Measurements from ENCODE around the gene TNFAIP3. TPM values are rescaled to one million over a fixed set of nuclear protein-coding genes. Genes with fewer than 3 reads are reported as not detected.

The TNFAIP3 gene
- total and polyA plus RNA-seq, 2 donors (not counting 1 experiment from before 2014, with no cell fraction given) = 86.2 to 92.0 TPM

- Histone ChIP-seq H3K36me3 (replicated peaks in 1 of 2; ENCODE audit: control extremely low read depth in 1 of 2, control insufficient read depth in 1 of 2, extremely low read depth in 1 of 2, insufficient read depth in 2 of 2, low read length in 1 of 2) (no peaks in the 10 kb centered on the region), H3K79me2 (ENCODE audit: control insufficient read depth, insufficient read depth, low read length) (no peaks in the 10 kb centered on the region), H3K4me2 (replicated peaks; ENCODE audit: low read depth, low read length, poor library complexity, severe bottlenecking) (no peak overlapping the region), H3K27ac (ENCODE audit: low read length in 2 of 2) (no peak overlapping the region), H4K20me1 (ENCODE audit: control insufficient read depth, insufficient read depth, low read length, poor library complexity, severe bottlenecking) (no peaks in the 10 kb centered on the region), H3K4me3 (ENCODE audit: control extremely low read depth in 1 of 5, extremely low read depth in 1 of 5, insufficient read depth in 1 of 5, low read depth in 2 of 5, low read length in 4 of 5) (no peak overlapping the region), H3K4me1 (ENCODE audit: control insufficient read depth in 2 of 2, insufficient read depth in 2 of 2, low read length in 2 of 2) (peaks cover 13 to 18% of the 10 kb centered on the region in 2 donors), H3K9me3 (ENCODE audit: control extremely low read depth in 1 of 3, control insufficient read depth in 2 of 3, insufficient read depth in 1 of 3, low read length in 2 of 3) (peaks cover 0 to 7% (median 0%) of the 10 kb centered on the region in 3 donors), H3K9ac (ENCODE audit: low read length) (no peak overlapping the region), H3K27me3 (replicated peaks in 1 of 4; ENCODE audit: control extremely low read depth in 1 of 4, control insufficient read depth in 3 of 4, insufficient read depth in 4 of 4, low read length in 3 of 4) (no peaks in the 10 kb centered on the region), H2AFZ (ENCODE audit: insufficient read depth, low read depth, low read length, poor library complexity, severe bottlenecking) (no peak overlapping the region)
- H3K4me3 Mint-ChIP-seq = no peak overlapping the region
- ATAC-seq (ENCODE audit: low read depth) (no peak), DNase-seq (no peak)
- CTCF ChIA-PET = no interaction called here
- POLR2A ChIA-PET = no interaction called here
- 44% methylated on average over 1 of the region's 4 CpGs for WGBS (ENCODE audit: insufficient coverage)
- no peaks in the 10 kb centered on the region for H3K4me1 Mint-ChIP-seq
- H3K27ac Mint-ChIP-seq = no peak overlapping the region
- intact Hi-C loops (cut with micrococcal nuclease) = no loop called here
- no peaks in the 10 kb centered on the region for H3K27me3 Mint-ChIP-seq
- no peak for TF ChIP-seq CTCF (IDR thresholded peaks at IDR 0.05)
- TF ChIP-seq EZH2 (IDR thresholded peaks at IDR 0.05; ENCODE audit: borderline replicate concordance, insufficient read depth, low read depth, low read length, poor library complexity, severe bottlenecking) = no peak
- no peaks in the 10 kb centered on the region for H3K9me3 Mint-ChIP-seq (ENCODE audit: insufficient read depth)
These were observed 17.7 kb upstream of the TNFAIP3 start for GRCh38 chr6:137849181-137849980.

GRCh38 chr6:137849981-137850714, 16.9 kb upstream of the TNFAIP3 start:
- no peak for DNase-seq
- ChIA-PET POLR2A (no interaction called here), CTCF (no interaction called here)
- Mint-ChIP-seq H3K9me3 (ENCODE audit: insufficient read depth) (no peaks in the 10 kb centered on the region), H3K27ac (no peak overlapping the region), H3K4me3 (no peak overlapping the region), H3K4me1 (no peaks in the 10 kb centered on the region), H3K27me3 (no peaks in the 10 kb centered on the region)
- no peak for ATAC-seq (ENCODE audit: low read depth)
- no peak overlapping the region for H3K4me3 ChIP-seq (ENCODE audit: control extremely low read depth in 1 of 5, extremely low read depth in 1 of 5, insufficient read depth in 1 of 5, low read depth in 2 of 5, low read length in 4 of 5)
- H3K36me3 ChIP-seq (replicated peaks in 1 of 2; ENCODE audit: control extremely low read depth in 1 of 2, control insufficient read depth in 1 of 2, extremely low read depth in 1 of 2, insufficient read depth in 2 of 2, low read length in 1 of 2) = no peaks in the 10 kb centered on the region
- H3K4me1 ChIP-seq (ENCODE audit: control insufficient read depth in 2 of 2, insufficient read depth in 2 of 2, low read length in 2 of 2) = peaks cover 13 to 18% of the 10 kb centered on the region in 2 donors
- H3K79me2 ChIP-seq (ENCODE audit: control insufficient read depth, insufficient read depth, low read length) = no peaks in the 10 kb centered on the region
- no peaks in the 10 kb centered on the region for H4K20me1 ChIP-seq (ENCODE audit: control insufficient read depth, insufficient read depth, low read length, poor library complexity, severe bottlenecking)
- H2AFZ ChIP-seq (ENCODE audit: insufficient read depth, low read depth, low read length, poor library complexity, severe bottlenecking) = no peak overlapping the region
- H3K9ac ChIP-seq (ENCODE audit: low read length) = no peak overlapping the region
- H3K4me2 ChIP-seq (replicated peaks; ENCODE audit: low read depth, low read length, poor library complexity, severe bottlenecking) = no peak overlapping the region
- no peaks in the 10 kb centered on the region for H3K27me3 ChIP-seq (replicated peaks in 1 of 4; ENCODE audit: control extremely low read depth in 1 of 4, control insufficient read depth in 3 of 4, insufficient read depth in 4 of 4, low read length in 3 of 4)
- TF ChIP-seq EZH2 (IDR thresholded peaks at IDR 0.05; ENCODE audit: borderline replicate concordance, insufficient read depth, low read depth, low read length, poor library complexity, severe bottlenecking) = no peak
- no peak for TF ChIP-seq CTCF (IDR thresholded peaks at IDR 0.05)
- no peak overlapping the region for H3K27ac ChIP-seq (ENCODE audit: low read length in 2 of 2)
- WGBS (ENCODE audit: insufficient coverage) = 82% methylated on average over 3 of the region's 5 CpGs
- peaks cover 0 to 7% (median 0%) of the 10 kb centered on the region in 3 donors for H3K9me3 ChIP-seq (ENCODE audit: control extremely low read depth in 1 of 3, control insufficient read depth in 2 of 3, insufficient read depth in 1 of 3, low read length in 2 of 3)
- intact Hi-C loops (cut with micrococcal nuclease) = no loop called here
